DOHH2 (cell line): ENCODE results near the gene FTO.

ENCODE experiments used
- H3F3A ChIP-seq: fragments of 200-600 bp; sonication (generic), shearing (Covaris generic); 2 replicates; pipeline ENCODE4 v1.6.0; 2016; ENCODE audit warnings: antibody characterized with exemption, mild to moderate bottlenecking; ENCODE audit not compliant: control insufficient read depth, insufficient read depth
- H3K27ac ChIP-seq: fragments of 200-600 bp; sonication (generic); 2 replicates; pipeline ENCODE4 v1.5.1; 2014; ENCODE audit warnings: low read depth, mild to moderate bottlenecking, low read length, moderate library complexity
- H3K27me3 ChIP-seq: fragments of 200-600 bp; sonication (generic); 2 replicates; pipeline ENCODE4 v1.6.1; 2014; ENCODE audit warnings: mild to moderate bottlenecking, low read length, mixed read lengths; ENCODE audit not compliant: control insufficient read depth
- H3K36me3 ChIP-seq: fragments of 200-600 bp; sonication (generic); 2 replicates; pipeline ENCODE4 v1.6.1; 2014; ENCODE audit warnings: mild to moderate bottlenecking, low read length, moderate library complexity, mixed read lengths; ENCODE audit not compliant: control insufficient read depth
- H3K4me1 ChIP-seq: fragments of 200-600 bp; sonication (generic); 2 replicates; pipeline ENCODE4 v1.6.1; 2014; ENCODE audit warnings: mild to moderate bottlenecking, low read length, mixed read lengths; ENCODE audit not compliant: control insufficient read depth
- H3K4me2 ChIP-seq: fragments of 200-600 bp; sonication (generic); 2 replicates; pipeline ENCODE4 v1.6.0; 2014; ENCODE audit warnings: mild to moderate bottlenecking, low read length, moderate library complexity
- H3K4me3 ChIP-seq: fragments of 200-600 bp; sonication (generic); 2 replicates; pipeline ENCODE4 v1.5.1; 2014; ENCODE audit warnings: mild to moderate bottlenecking, low read length, mixed read lengths
- H3K79me2 ChIP-seq: fragments of 200-600 bp; sonication (generic); 2 replicates; pipeline ENCODE4 v1.6.1; 2014; ENCODE audit warnings: mild to moderate bottlenecking, low read length, mixed read lengths; ENCODE audit not compliant: control insufficient read depth
- H3K9me2 ChIP-seq: fragments of 200-600 bp; sonication (generic); replicated peaks from 2 replicates; pipeline ENCODE4 v1.6.1; 2014; ENCODE audit warnings: mild to moderate bottlenecking, low read length, mixed read lengths; ENCODE audit not compliant: control insufficient read depth
- H3K9me3 ChIP-seq: fragments of 200-600 bp; sonication (generic); 2 replicates; pipeline ENCODE4 v1.6.1; 2014; ENCODE audit warnings: antibody characterized with exemption, low read length, mixed read lengths; ENCODE audit not compliant: control insufficient read depth, insufficient read depth
- H4K20me1 ChIP-seq: fragments of 200-600 bp; sonication (generic); 2 replicates; pipeline ENCODE4 v1.6.0; 2014; ENCODE audit warnings: low read depth, mild to moderate bottlenecking, antibody characterized with exemption, low read length, moderate library complexity; ENCODE audit not compliant: control insufficient read depth, insufficient read depth
- CTCF ChIP-seq: fragments of 200-600 bp; sonication (generic); IDR thresholded peaks from one replicate; pipeline ENCODE4 v1.5.1; 2014; ENCODE audit warnings: antibody characterized with exemption, mild to moderate bottlenecking, low read depth, low read length; ENCODE audit not compliant: poor library complexity, severe bottlenecking
- EZH2phosphoT487 ChIP-seq: fragments of 200-600 bp; sonication (generic); IDR thresholded peaks from 2 replicates; pipeline ENCODE4 v1.6.1; 2017; ENCODE audit warnings: borderline replicate concordance, mild to moderate bottlenecking, antibody characterized with exemption, low read length, moderate library complexity, mixed read lengths

The FTO gene

DNA sequence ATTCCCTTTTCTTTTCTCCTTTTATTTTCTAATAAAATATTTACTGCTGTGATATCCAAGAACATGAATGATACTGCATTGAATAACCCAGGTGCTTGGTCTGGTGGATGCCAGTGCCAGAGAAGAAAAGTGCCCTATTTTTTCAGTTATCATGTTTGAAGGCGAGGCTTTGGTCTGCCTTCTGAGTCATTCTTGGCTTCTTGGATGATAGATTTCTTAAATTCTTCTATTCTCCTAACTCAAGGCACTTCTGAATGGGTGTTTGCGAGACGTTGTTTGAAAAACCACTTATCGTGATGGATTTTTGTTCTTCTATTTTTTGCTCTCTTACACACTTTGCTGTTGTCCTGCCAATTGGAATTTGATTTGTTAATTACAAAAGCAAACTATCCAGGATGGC, 66.7 kb downstream of the FTO start:
- H3F3A ChIP-seq = no peaks in the 10 kb centered on the region
- no peak for TF ChIP-seq EZH2phosphoT487
- no peak for TF ChIP-seq CTCF
- no peaks in the 10 kb centered on the region for H3K27me3 ChIP-seq
- H3K36me3 ChIP-seq = no peaks in the 10 kb centered on the region
- H3K9me3 ChIP-seq = no peaks in the 10 kb centered on the region
- H3K79me2 ChIP-seq = peaks cover 45% of the 10 kb centered on the region
- peaks cover 4% of the 10 kb centered on the region for H4K20me1 ChIP-seq
- H3K27ac ChIP-seq = no peak overlapping the region
- H3K4me2 ChIP-seq = no peak overlapping the region
- no peak overlapping the region for H3K4me3 ChIP-seq
- no peaks in the 10 kb centered on the region for H3K9me2 ChIP-seq
- H3K4me1 ChIP-seq = peaks cover 35% of the 10 kb centered on the region

DNA sequence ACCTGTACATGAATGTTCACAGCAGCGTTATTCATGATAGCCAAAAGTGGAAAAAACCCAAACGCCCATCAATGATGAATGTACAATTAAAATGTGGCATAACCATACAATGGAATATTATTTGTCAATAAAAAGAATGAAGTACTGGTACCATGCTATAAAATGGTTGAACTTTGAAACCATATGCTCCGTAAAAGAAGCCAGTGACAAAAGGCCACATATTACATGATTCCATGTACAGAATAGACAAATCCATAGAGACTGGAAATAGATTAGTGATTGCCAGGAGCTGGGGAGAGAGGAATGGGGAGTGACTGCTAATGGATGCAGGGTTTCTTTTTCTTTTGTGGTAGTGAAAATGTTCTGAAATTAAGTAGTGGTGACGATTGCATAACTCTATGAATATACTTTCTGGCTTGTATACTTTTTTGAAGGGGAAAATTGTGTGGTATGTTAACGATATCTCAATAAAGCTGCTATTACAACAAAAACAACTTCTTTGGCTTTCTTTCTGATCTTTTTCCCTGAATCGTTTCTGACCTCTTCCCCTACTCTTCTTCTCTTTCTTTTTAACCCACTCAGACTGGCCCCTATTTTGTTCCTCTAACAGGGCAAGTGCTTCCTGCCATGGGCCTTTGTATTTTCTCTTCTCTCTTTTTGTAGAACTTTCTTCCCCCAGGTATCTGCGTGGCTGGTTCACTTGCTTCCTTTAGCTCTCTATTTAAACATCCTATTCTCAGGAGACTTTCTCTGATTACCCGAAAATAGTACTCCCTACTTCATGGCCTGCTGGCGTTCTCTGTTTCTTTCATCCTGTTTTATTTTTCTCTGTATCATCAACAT, 67.9 kb downstream of the FTO start:
- Histone ChIP-seq H3K79me2 (peaks cover 51% of the 10 kb centered on the region), H3K4me3 (peak overlapping the region; percentile 23), H3K9me3 (no peaks in the 10 kb centered on the region), H3K4me1 (peaks cover 44% of the 10 kb centered on the region), H3F3A (no peaks in the 10 kb centered on the region), H3K27me3 (no peaks in the 10 kb centered on the region), H3K9me2 (no peaks in the 10 kb centered on the region), H3K4me2 (peak overlapping the region; percentile 49), H4K20me1 (peaks cover 4% of the 10 kb centered on the region), H3K27ac (peak overlapping the region; percentile 10; the same call in 1 of the 2 replicates), H3K36me3 (no peaks in the 10 kb centered on the region)
- TF ChIP-seq CTCF (no peak), EZH2phosphoT487 (no peak)

DNA sequence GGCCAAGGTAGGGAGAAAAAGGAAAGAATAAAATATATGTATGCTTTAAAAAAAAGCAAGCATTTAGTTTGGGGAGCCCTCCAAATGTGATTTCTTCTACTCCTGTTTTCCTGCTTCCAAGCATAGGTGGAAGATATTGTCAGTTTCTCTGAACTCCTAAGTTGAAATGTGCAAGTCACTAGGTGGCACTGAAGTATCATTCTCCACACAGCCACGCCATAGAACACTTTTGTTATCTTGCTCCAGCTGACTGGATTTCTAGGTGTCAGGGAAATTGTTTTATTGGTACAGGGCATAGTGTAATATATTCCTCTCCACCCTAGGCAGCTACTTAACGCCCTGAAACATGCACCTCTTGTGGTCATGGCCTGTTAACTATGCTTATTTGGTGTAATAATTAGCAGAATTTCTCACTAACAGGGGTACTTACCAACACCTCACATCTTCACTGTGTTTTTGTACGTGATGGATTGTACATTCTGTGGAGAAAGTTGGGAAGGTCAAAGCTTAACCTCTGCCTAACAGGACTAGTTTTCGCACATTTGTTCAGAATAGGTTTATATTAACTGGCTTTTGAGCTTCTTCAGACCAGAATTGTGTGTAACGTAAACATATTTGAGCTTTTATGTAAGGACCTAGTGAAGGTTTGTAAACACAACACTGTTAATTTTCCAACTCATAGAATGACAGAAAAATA, 69.3 kb downstream of the FTO start:
- H3K4me1 ChIP-seq = peaks cover 44% of the 10 kb centered on the region

More for the DNA sequence above, 69.3 kb downstream of the FTO start:
- TF ChIP-seq EZH2phosphoT487 (no peak), CTCF (peak; percentile 51)
- H3K27me3 ChIP-seq = no peaks in the 10 kb centered on the region
- no peaks in the 10 kb centered on the region for H3K9me3 ChIP-seq
- peaks cover 57% of the 10 kb centered on the region for H3K79me2 ChIP-seq
- H3K4me2 ChIP-seq = no peak overlapping the region
- H3K27ac ChIP-seq = no peak overlapping the region
- no peak overlapping the region for H3K4me3 ChIP-seq
- H3K36me3 ChIP-seq = no peaks in the 10 kb centered on the region
- no peaks in the 10 kb centered on the region; the same call in 1 of the 2 replicates for H4K20me1 ChIP-seq
- no peaks in the 10 kb centered on the region for H3F3A ChIP-seq
- H3K9me2 ChIP-seq = no peaks in the 10 kb centered on the region
